Measurements from ENCODE around the gene GMPR2. TPM values are rescaled to one million over a fixed set of nuclear protein-coding genes. Genes with fewer than 3 reads are reported as not detected.

The GMPR2 gene
- total and polyA plus RNA-seq, 2 experiments from 2014 or later = 60.6 to 70.6 TPM

- Mint-ChIP-seq H3K9me3 (peaks cover 21% of the 10 kb centered on the region), H3K4me3 (peak overlapping the region; percentile 91), H3K36me3 (ENCODE audit: low read depth) (peaks cover 58% of the 10 kb centered on the region), H3K27ac (peak overlapping the region; percentile 63), H3K4me1 (peaks cover 26% of the 10 kb centered on the region), H3K27me3 (ENCODE audit: insufficient read depth, low read depth, poor library complexity) (peaks cover 18% of the 10 kb centered on the region)
- Histone ChIP-seq H3K27ac (ENCODE audit: low read depth) (peak overlapping the region; percentile 97; the same call in 1 of the 2 replicates), H3K36me3 (ENCODE audit: insufficient read depth) (0 out of 2 replicates have a peak, but pooled peaks cover 4% of the 10 kb centered on the region), H4K20me1 (replicated peaks; ENCODE audit: insufficient read depth) (no peaks in the 10 kb centered on the region; the same call in 1 of the 2 replicates), H3K4me3 (peak overlapping the region; percentile 95), H3K4me1 (ENCODE audit: insufficient read depth) (peaks cover 6% of the 10 kb centered on the region; the same call in 1 of the 2 replicates), H3F3A (replicated peaks; ENCODE audit: low read depth) (peaks cover 19% of the 10 kb centered on the region), H3K27me3 (ENCODE audit: insufficient read depth) (no peaks in the 10 kb centered on the region), H3K9me2 (ENCODE audit: insufficient read depth) (no peaks in the 10 kb centered on the region), H2AFZ (peak overlapping the region; percentile 90), H3K4me2 (peak overlapping the region; percentile 90), H3K79me2 (replicated peaks; ENCODE audit: insufficient read depth) (0 out of 2 replicates have a peak, but pooled peaks cover 6% of the 10 kb centered on the region)
- peak; percentile 57 for DNase-seq (ENCODE audit: low spot score)
- TF ChIP-seq ZNF331 (CRISPR knock-in tag; IDR thresholded peaks at IDR 0.05; ENCODE audit: low read depth) (no peak), EZH2 (IDR thresholded peaks at IDR 0.05; ENCODE audit: low read depth, unreplicated experiment) (no peak), ETS1 (IDR thresholded peaks at IDR 0.05) (no peak), CREB1 (CRISPR knock-in tag; IDR thresholded peaks at IDR 0.05; ENCODE audit: low read depth) (no peak), POLR2AphosphoS5 (IDR thresholded peaks at IDR 0.05; ENCODE audit: low read depth) (no peak), ZNF462 (CRISPR knock-in tag; IDR thresholded peaks at IDR 0.05) (no peak), REST (IDR thresholded peaks at IDR 0.05; ENCODE audit: unreplicated experiment) (no peak), ZNF114 (CRISPR knock-in tag; IDR thresholded peaks at IDR 0.05) (no peak), EZH2phosphoT487 (IDR thresholded peaks at IDR 0.05; ENCODE audit: unreplicated experiment) (no peak), NANOG (IDR thresholded peaks at IDR 0.05; ENCODE audit: borderline replicate concordance) (no peak), JUNB (IDR thresholded peaks at IDR 0.05; ENCODE audit: unreplicated experiment) (no peak), CTCF (conservative IDR thresholded peaks at IDR 0.05; ENCODE audit: low read depth in 2 of 2) (no peak)
- ATAC-seq = peak; percentile 27
Measured at GRCh38 chr14:24196071-24197055, 36.4 kb upstream of the GMPR2 start.
